Hematopoietic multipotent progenitor cell treated with erythropoietin and hydrocortisone succinate and interleukin-3 and kit ligand, for 8 days (in vitro differentiated cells): ENCODE data around the gene TMEM145.

ENCODE experiments used
- DNase-seq: peaks from one replicate; pipeline ENCODE4 v3.0.0-alpha.2; 2015

Gene TMEM145

DNA sequence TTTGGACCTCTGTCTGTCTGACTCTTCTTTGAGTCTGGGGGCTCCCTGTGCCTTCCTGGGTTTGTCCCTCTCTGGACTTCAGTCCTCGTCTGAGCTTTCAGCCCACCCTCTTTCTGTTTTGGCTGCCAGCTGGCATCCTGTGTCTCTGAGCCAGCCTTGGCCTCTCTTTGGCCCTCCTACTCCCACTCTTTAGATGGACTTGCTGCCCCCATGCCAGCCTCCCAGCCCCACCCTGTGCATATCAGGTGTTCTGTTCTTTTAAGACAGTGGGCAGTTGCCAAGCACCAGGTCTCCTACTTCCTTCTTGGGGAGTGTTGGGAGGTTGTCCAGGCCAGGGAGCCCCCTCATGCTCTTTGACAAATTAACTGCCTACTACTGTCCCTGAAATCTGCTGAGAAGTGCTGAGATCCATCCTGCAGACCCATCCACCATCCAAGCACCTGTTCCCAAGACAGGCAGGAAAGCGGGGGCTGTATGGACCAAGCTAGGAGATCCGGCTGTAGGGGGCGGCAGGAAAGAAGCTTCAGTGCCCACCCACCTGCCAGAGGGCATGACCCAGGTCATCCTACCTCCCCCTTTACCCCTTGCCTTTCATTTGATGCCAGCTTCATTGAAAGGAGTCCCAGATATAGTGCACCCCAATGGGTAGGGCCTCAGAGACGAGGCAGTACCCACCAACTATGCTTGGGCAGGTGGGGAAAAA lies 34.5 kb upstream of the TMEM145 start:
- no peak for DNase-seq

DNA sequence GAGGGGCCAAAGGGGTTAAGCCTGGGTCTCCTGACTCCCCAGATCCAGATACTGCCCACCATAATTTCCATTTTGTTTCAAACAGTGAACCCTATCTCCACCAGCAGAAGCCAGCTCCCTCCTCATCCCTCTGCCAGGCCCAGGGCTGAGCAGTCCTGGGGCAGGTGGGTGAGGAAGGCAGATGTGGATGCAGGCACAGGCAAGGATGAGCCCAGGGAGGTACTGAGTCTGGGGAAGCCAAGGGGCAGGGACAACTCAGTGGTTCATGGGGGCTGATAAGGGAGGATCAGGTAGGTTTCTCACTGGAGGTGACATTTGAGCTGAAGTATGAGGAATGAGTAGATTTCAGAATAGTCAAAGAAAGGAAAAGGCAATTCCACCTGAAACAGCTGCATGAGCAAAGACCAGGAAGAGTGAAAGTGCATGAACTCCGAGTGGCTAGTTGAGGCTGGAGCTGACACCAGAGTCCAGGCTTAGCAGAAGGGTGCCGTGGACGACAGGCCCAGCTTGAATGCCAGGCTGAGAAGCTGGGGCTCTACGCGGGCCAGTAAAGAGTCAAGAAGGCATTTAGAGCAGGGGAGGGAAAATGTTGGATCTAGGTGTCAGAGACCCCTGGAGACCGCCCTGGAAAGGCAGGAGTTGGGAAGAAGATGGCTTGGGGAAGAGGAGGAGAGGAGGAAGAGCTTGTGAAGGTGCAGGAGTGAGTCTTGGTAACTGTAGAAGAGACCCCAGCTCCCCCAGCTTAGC lies 33.8 kb upstream of the TMEM145 start:
- no peak for DNase-seq

- peak; percentile 96 for DNase-seq
These were observed 33.0 kb upstream of the TMEM145 start for GRCh38 chr19:42279902-42280814.

DNA sequence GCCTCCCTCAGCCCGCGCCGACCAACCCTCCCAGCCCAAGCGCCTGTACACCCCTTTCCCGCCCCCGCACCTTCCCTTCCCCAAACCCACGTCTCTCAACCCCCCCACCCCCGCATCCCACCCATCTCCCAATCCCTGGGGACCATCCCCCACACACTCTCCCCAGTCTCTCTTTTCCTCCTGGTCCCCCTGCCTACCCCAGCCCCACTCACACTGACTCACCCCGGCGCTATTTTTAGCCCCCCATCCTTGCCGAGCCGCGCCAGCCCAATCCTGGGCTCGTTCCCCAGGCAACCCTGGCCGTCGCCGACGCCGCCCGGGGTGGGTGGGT lies 32.3 kb upstream of the TMEM145 start:
- no peak for DNase-seq

DNA sequence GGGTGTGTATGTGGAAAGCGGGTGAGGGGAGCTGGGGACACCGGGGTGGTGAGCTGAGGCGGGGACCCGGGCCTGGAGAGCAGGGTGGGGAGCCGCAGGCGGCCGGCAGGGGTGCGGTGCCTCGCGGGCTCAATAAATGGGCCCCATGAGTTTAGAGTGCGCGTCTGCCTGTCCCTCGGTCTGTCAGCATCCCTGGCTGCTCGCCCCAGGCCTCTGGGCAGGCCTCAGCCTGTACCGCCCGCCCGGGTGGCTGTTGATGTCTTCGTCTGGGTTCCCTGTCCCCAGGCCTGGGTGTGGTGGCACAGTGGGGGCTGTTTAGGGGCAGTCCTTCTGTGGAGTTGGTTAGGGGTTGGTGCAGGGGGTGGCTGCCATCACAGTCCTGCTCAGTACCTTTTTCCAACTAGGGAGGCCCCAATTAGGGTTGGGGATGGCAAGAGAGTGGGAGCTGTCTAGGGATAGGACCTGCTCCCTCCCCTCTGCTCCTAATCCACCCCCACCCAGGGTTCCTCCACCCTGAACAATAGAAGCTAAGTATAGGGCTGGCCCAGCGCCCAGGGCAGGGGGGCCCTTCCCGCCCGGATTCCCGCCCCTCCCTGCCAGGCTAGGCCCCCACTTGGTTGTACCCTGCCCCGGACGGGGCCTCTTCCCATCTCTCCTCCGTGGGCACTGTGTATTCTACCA lies 31.8 kb upstream of the TMEM145 start:
- peak; percentile 72 for DNase-seq

DNA sequence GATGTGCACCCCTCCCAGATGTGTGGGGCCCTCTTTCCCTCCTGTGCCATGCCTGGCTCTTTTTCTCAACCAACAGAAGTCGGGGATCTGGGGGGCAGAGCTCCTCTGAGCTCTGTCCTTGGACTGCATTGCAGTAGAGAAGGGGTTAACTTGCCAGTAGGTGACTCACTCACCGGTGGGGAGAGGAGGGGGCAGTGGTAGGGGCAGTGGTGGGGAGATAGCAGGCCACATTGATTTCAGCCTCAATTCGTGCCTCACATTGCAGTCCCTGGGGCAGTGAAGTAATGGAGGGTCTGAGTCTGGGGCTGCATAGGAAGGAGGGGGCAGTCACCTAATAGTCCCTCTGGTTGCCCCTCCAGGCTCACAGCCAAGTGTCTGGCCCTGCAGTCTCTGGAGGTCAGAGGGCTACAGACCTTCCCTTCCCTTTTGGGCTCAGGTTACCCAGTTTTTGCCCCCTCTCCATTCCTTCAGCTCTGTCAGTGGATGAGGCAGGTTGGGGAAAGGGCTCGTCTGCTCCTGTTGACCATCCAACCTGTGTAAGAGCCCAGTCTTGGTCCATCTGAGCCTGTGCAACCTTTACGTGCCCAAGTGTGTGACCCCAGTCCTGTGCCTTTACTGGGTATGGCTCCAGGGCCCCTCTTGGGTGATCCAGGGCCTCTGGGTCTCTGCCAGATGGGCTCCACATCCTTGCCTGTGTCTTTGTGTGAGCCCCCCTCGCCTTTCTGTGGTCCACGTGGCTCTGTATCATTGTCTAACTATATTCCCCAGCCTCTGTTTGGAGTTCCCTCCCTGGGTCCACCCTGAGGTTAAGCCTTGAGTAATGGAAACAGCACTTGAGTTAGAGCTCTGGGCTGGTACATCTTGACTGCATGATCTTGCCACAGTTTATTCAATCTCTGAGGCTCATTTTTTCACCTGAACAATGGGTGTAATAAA lies 31.0 kb upstream of the TMEM145 start:
- DNase-seq: peak; percentile 59

DNA sequence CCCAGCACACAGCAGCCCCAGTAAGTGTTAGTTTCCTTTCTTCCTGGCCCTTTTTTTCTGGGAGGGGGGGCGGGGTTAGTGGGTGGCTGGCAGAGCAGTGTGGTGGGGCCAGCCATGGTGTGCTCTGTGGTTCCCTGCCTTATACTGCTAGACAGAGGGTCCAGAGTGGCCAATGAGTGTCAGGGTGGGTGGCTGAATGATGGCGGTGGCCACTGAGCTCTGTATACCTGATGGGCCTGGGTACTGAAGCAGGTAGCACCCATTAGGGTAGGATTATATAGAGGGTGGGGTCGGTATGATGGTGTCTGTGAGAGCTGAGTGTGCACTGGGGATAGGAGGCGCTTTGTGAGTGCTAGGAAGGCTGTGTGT lies 30.3 kb upstream of the TMEM145 start:
- DNase-seq: no peak

DNA sequence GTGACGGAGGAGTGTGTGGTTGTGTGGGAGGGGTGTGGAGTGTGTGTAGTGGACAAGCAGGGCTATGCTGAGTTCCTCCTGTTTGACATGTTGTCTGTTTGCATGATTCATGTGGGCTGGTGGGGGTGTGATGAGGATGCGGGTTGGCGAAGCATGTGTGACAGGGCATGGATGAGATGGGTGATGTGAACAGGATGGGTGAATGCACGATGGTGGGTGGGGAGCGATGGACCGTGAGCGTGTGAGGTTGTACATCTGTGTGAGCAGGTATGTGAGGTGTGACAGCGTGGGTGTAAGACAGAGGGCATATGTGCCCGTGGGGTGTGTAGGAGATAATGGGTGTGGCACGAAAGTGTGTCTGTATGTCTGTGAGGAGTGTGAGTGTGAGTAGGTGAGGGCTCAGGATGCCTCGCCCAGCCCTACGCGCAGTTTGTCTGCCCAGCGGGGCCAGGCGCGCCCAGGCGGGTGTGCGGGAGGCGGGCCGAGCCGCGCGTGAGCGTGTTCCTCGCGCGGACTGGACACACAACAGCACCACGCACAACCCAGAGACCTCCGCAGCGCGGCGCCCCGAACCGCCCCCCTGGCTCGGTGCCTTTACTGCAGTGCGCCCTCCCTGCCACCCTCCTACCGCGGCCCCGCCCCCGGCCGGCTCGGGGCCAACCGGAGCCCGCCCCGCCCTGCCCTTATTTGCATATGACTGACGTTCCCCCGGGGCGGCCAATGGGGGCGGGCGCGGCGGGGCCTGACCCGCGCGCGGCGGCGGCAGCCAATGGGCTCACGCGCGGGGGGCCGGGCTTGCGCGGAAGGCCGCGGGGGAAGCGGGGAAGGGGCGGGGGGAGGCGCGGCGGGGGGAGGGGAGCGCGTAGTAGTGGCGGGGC lies 29.7 kb upstream of the TMEM145 start:
- DNase-seq: peak; percentile 93

- peak; percentile 85 for DNase-seq
These were observed 29.0 kb upstream of the TMEM145 start for GRCh38 chr19:42284066-42284501.

GRCh38 chr19:42284591-42285341 lies 28.3 kb upstream of the TMEM145 start:
- DNase-seq: peak; percentile 10

DNA sequence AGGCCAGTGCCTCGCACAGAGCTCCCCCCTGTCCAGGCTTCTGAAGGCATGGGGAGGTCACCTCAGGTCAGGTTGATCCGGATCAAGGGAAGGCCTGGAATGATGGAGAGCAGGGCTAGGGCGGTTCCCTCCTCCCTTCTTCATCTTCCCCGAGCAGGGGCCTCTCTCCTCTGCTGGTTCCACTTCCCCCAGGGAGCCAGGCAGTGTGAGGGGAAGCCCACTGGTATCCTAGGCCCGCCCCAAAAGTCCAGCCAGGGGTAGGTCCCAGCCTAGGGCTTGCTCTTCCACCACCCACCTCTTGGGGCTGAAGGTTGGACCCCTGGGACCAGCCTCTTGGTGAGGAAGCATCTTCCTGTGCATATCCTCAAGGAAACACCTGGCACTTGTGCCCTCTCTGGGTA lies 27.6 kb upstream of the TMEM145 start:
- no peak for DNase-seq

DNA sequence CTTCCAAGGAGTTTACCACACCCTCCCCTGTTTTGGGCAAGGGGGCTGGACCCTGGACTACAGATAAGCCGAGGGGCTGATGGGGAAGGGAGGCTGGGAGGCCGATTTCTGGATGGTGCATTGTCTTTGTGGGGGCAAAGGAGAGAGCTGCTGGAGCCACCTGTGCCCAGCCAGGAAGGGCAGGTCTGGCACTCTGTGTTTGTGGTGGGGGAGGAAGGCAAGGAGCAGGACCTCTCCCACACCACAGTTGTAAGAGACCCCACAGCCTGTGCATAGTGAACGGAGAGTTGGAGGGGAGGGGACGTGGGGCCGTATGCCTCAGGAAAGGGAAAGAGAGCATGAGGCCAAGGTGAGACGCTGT lies 27.1 kb upstream of the TMEM145 start:
- no peak for DNase-seq

- DNase-seq: peak; percentile 61
These were observed 26.6 kb upstream of the TMEM145 start for GRCh38 chr19:42286349-42287016.

DNA sequence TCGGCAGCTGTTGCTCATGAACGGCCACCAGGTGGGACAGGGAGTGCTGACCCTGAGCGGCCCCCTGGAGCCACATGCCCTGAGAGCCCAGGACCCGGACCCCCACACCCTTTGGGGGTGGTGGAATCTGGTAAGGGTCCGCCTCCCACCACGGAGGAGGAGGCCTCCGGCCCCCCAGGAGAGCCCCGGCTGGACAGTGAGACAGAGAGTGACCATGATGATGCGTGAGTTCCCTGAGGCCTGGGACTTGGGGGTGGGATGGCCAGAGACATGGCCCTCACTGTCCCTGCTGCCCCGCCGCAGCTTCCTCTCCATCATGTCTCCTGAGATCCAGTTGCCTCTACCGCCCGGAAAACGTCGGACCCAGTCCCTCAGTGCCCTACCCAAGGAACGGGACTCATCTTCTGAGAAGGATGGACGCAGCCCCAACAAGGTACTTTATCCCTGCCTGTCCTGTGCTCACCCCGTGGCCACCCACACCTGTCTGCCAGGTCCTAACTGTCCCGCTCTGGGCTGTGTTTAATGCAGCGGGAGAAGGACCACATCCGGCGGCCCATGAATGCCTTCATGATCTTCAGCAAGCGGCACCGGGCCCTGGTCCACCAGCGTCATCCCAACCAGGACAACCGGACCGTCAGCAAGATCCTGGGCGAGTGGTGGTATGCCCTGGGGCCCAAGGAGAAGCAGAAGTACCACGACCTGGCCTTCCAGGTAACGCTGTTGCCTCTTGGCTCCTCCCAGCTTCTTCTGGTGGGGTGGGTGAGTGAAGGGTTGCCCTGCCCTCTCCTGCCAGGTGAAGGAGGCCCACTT lies 25.9 kb upstream of the TMEM145 start:
- no peak for DNase-seq

DNA sequence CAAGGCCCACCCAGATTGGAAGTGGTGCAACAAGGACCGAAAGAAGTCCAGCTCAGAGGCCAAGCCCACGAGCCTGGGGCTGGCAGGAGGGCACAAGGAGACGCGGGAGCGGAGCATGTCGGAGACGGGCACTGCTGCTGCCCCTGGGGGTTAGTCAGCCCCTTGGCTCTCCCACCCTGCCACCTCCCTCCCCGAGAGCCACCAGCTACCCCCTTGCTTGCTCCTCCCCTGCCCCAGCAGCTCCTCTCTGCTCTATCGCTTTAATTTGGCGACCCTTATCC lies 25.3 kb upstream of the TMEM145 start:
- DNase-seq: no peak

GRCh38 chr19:42288387-42288786 lies 24.7 kb upstream of the TMEM145 start:
- DNase-seq: peak; percentile 19

DNA sequence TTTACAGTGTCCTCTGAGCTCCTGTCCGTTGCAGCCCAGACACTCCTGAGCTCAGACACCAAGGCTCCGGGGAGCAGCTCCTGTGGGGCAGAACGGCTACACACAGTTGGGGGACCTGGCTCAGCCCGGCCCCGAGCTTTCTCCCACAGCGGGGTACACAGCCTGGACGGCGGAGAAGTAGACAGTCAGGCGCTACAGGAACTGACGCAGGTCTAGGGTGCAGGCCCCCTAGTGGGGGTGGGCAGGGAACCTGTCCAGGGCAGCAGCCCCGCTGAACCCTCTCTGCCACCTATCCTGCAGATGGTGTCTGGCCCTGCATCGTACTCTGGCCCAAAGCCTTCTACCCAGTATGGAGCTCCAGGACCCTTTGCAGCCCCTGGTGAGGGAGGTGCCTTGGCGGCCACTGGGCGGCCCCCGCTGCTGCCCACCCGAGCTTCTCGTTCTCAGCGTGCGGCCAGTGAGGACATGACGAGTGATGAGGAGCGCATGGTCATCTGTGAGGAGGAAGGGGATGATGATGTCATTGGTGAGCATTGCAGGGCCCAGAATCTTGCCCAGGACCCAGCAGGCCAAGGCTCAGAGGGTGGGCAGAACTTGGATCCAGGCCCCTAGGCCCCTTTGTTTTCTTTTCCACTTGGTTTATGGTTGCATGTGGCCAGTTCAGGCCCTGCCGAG lies 24.1 kb upstream of the TMEM145 start:
- no peak for DNase-seq

DNA sequence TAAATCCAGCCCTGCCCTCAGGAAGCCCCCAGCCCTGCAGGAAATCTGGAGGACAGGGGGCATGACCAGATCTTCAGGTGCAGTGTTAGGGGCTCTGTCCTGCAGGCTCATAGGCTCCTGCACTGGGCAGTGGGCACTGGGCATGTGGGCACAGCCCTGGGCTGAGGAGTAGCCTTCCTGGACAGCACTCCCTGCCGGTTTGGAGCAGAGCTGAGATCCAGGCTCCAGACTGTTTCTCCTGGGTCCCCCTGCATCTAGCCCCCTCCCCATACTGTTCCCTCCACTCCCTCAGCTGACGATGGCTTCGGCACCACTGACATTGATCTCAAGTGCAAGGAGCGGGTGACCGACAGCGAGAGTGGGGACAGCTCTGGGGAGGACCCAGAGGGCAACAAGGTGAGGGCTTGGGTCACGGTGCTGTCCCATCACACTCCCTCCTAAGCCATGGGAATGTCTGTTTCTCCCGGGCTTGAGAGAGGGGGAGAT lies 23.5 kb upstream of the TMEM145 start:
- no peak for DNase-seq
